Hematopoietic multipotent progenitor cell treated with erythropoietin and hydrocortisone succinate and interleukin-3 and kit ligand, for 6 days (in vitro differentiated cells): Measurements from ENCODE around the gene THSD7A.
A peak's percentile ranks its signal among the peaks of the same experiment; 100 is the strongest.

ENCODE experiments used
- DNase-seq: peaks from one replicate; pipeline ENCODE4 v3.0.0-alpha.2; 2015

The THSD7A gene

GRCh38 chr7:11807000-11807399 is 25.0 kb downstream of the THSD7A start:
- no peak for DNase-seq

- DNase-seq, result no peak
Observed at GRCh38 chr7:11804621-11805020, 27.4 kb downstream of the THSD7A start.

- DNase-seq, result no peak
Observed at GRCh38 chr7:11795231-11795630, 36.8 kb downstream of the THSD7A start.

GRCh38 chr7:11792166-11792565 is 39.8 kb downstream of the THSD7A start:
- DNase-seq, result no peak

- no peak for DNase-seq
Observed at GRCh38 chr7:11788568-11788967, 43.4 kb downstream of the THSD7A start.

GRCh38 chr7:11787534-11787933 is 44.5 kb downstream of the THSD7A start:
- DNase-seq, result no peak

- DNase-seq, result no peak
Observed at GRCh38 chr7:11786186-11786585, 45.8 kb downstream of the THSD7A start.

- no peak for DNase-seq
Observed at GRCh38 chr7:11784769-11785536, 47.0 kb downstream of the THSD7A start.

- peak; percentile 8 for DNase-seq
Observed at GRCh38 chr7:11779864-11780674, 51.9 kb downstream of the THSD7A start.

- DNase-seq, result no peak
Observed at GRCh38 chr7:11776039-11776438, 56.0 kb downstream of the THSD7A start.

- no peak for DNase-seq
Observed at GRCh38 chr7:11775401-11775800, 56.6 kb downstream of the THSD7A start.

GRCh38 chr7:11768263-11768662 is 63.7 kb downstream of the THSD7A start:
- DNase-seq, result peak; percentile 53

GRCh38 chr7:11767148-11767547 is 64.8 kb downstream of the THSD7A start:
- peak; percentile 58 for DNase-seq

- peak; percentile 78 for DNase-seq
Observed at GRCh38 chr7:11760372-11760771, 71.6 kb downstream of the THSD7A start.

- no peak for DNase-seq
Observed at GRCh38 chr7:11758627-11759111, 73.3 kb downstream of the THSD7A start.

- peak; percentile 23 for DNase-seq
Observed at GRCh38 chr7:11757153-11757552, 74.8 kb downstream of the THSD7A start.

GRCh38 chr7:11754933-11755332 is 77.1 kb downstream of the THSD7A start:
- DNase-seq, result no peak

GRCh38 chr7:11754123-11754522 is 77.9 kb downstream of the THSD7A start:
- no peak for DNase-seq

GRCh38 chr7:11753433-11753832 is 78.6 kb downstream of the THSD7A start:
- DNase-seq, result no peak

GRCh38 chr7:11751807-11752389 is 80.1 kb downstream of the THSD7A start:
- DNase-seq, result no peak

GRCh38 chr7:11751315-11751714 is 80.7 kb downstream of the THSD7A start:
- DNase-seq, result no peak

- peak; percentile 43 for DNase-seq
Observed at GRCh38 chr7:11750191-11750590, 81.8 kb downstream of the THSD7A start.

GRCh38 chr7:11749629-11750028 is 82.4 kb downstream of the THSD7A start:
- DNase-seq, result peak; percentile 10

GRCh38 chr7:11748884-11749283 is 83.1 kb downstream of the THSD7A start:
- DNase-seq, result peak; percentile 20
